ENCODE results near the gene UCKL1.

The UCKL1 gene

GRCh38 chr20:63970714-63971431, 14.7 kb upstream of the UCKL1 start:
- H2BK12ac ChIP-seq (ENCODE audit: low read length in 2 of 2) = no peak overlapping the region
- H2BK120ac ChIP-seq (ENCODE audit: low read depth, low read length) = no peak overlapping the region
- peaks cover 28% of the 10 kb centered on the region for H3K4me1 ChIP-seq (ENCODE audit: control insufficient read depth, insufficient read depth, low read depth, low read length)
- H2BK15ac ChIP-seq (ENCODE audit: low read depth, poor library complexity, severe bottlenecking) = no peak overlapping the region
- peak overlapping the region; percentile 88 for H4K8ac ChIP-seq (ENCODE audit: low read length)
- no peak overlapping the region for H3K4me2 ChIP-seq (ENCODE audit: low read length, poor library complexity, severe bottlenecking)
- no peak overlapping the region for H2BK5ac ChIP-seq (ENCODE audit: low read depth, low read length, poor library complexity, severe bottlenecking)
- 83% methylated on average over 5 of the region's 5 CpGs for WGBS
- H2AK5ac ChIP-seq (ENCODE audit: low read length, severe bottlenecking) = no peak overlapping the region
- H3K4me3 ChIP-seq (ENCODE audit: insufficient read depth in 1 of 2, low read depth in 1 of 2, low read length in 2 of 2) = peak overlapping the region in 1 of 2 experiments; percentile 90
- no peak overlapping the region for H3K18ac ChIP-seq (ENCODE audit: low read depth in 1 of 2, low read length in 2 of 2)
- H3K36me3 ChIP-seq (ENCODE audit: control insufficient read depth in 1 of 2, insufficient read depth in 2 of 2, low read depth in 1 of 2, low read length in 2 of 2) = peaks cover 23 to 41% of the 10 kb centered on the region in 2 experiments
- no peaks in the 10 kb centered on the region for H3K9me3 ChIP-seq (ENCODE audit: control insufficient read depth, low read length)
- H2AFZ ChIP-seq (ENCODE audit: low read depth, low read length) = no peak overlapping the region
- no peak overlapping the region for H3K14ac ChIP-seq (ENCODE audit: low read length in 2 of 2)
- no peak overlapping the region for H3K4ac ChIP-seq (ENCODE audit: low read depth in 1 of 2, low read length in 2 of 2)
- peaks cover 27% of the 10 kb centered on the region for H3K79me1 ChIP-seq (replicated peaks; ENCODE audit: low read length, poor library complexity, severe bottlenecking)
- no peaks in the 10 kb centered on the region for H3K27me3 ChIP-seq (ENCODE audit: control insufficient read depth in 1 of 2, insufficient read depth in 1 of 2, low read length in 2 of 2)
- no peak overlapping the region for H4K91ac ChIP-seq (ENCODE audit: low read length)
- H3K9ac ChIP-seq (ENCODE audit: low read length) = peak overlapping the region; percentile 88
- H3K23ac ChIP-seq (ENCODE audit: low read length in 2 of 2) = no peak overlapping the region
- no peak overlapping the region for H3K27ac ChIP-seq (ENCODE audit: low read length, poor library complexity, severe bottlenecking)
- no peak for DNase-seq

GRCh38 chr20:63969838-63970713, 13.9 kb upstream of the UCKL1 start, which contains the start of gene ZNF512B:
ZNF512B (minus strand) TSS chr20:63969930; CDS start chr20:63967950, 1,980 bp downstream.
- H4K91ac ChIP-seq (ENCODE audit: low read length) = peak within 1 kb of the TSS; percentile 80
- peak within 1 kb of the TSS; percentile 70 to 71 for H3K4ac ChIP-seq (ENCODE audit: low read depth in 1 of 2, low read length in 2 of 2)
- H3K27ac ChIP-seq (ENCODE audit: low read length, poor library complexity, severe bottlenecking) = no peak within 1 kb of the TSS
- H2AK5ac ChIP-seq (ENCODE audit: low read length, severe bottlenecking) = peak within 1 kb of the TSS; percentile 79
- no peaks in the 10 kb centered on the region for H3K27me3 ChIP-seq (ENCODE audit: control insufficient read depth in 1 of 2, insufficient read depth in 1 of 2, low read length in 2 of 2)
- peak within 1 kb of the TSS; percentile 55 for H2BK15ac ChIP-seq (ENCODE audit: low read depth, poor library complexity, severe bottlenecking)
- peaks cover 23 to 34% of the 10 kb centered on the region in 2 experiments for H3K36me3 ChIP-seq (ENCODE audit: control insufficient read depth in 1 of 2, insufficient read depth in 2 of 2, low read depth in 1 of 2, low read length in 2 of 2)
- H2BK5ac ChIP-seq (ENCODE audit: low read depth, low read length, poor library complexity, severe bottlenecking) = no peak within 1 kb of the TSS
- H2BK12ac ChIP-seq (ENCODE audit: low read length in 2 of 2) = no peak within 1 kb of the TSS
- H3K4me3 ChIP-seq (ENCODE audit: insufficient read depth in 1 of 2, low read depth in 1 of 2, low read length in 2 of 2) = peak within 1 kb of the TSS; percentile 80 to 90
- peak within 1 kb of the TSS; percentile 58 to 82 for H3K18ac ChIP-seq (ENCODE audit: low read depth in 1 of 2, low read length in 2 of 2)
- H4K8ac ChIP-seq (ENCODE audit: low read length) = peak within 1 kb of the TSS; percentile 88
- H2AFZ ChIP-seq (ENCODE audit: low read depth, low read length) = peak within 1 kb of the TSS; percentile 30
- H3K23ac ChIP-seq (ENCODE audit: low read length in 2 of 2) = no peak within 1 kb of the TSS
- H2BK120ac ChIP-seq (ENCODE audit: low read depth, low read length) = peak within 1 kb of the TSS; percentile 93
- H3K14ac ChIP-seq (ENCODE audit: low read length in 2 of 2) = peak within 1 kb of the TSS in 1 of 2 experiments; percentile 94
- H3K9me3 ChIP-seq (ENCODE audit: control insufficient read depth, low read length) = no peaks in the 10 kb centered on the region
- H3K4me1 ChIP-seq (ENCODE audit: control insufficient read depth, insufficient read depth, low read depth, low read length) = peaks cover 25% of the 10 kb centered on the region
- peak; percentile 57 for DNase-seq
- H3K79me1 ChIP-seq (replicated peaks; ENCODE audit: low read length, poor library complexity, severe bottlenecking) = peaks cover 23% of the 10 kb centered on the region
- peak within 1 kb of the TSS; percentile 89 for H3K4me2 ChIP-seq (ENCODE audit: low read length, poor library complexity, severe bottlenecking)
- H3K9ac ChIP-seq (ENCODE audit: low read length) = peak within 1 kb of the TSS; percentile 90
- 3% methylated on average over 30 of the region's 73 CpGs for WGBS

- Histone ChIP-seq H3K4ac (ENCODE audit: low read depth in 1 of 2, low read length in 2 of 2) (peak overlapping the region; percentile 43 to 71), H3K4me1 (ENCODE audit: control insufficient read depth, insufficient read depth, low read depth, low read length) (peaks cover 21% of the 10 kb centered on the region), H3K23ac (ENCODE audit: low read length in 2 of 2) (no peak overlapping the region), H2BK15ac (ENCODE audit: low read depth, poor library complexity, severe bottlenecking) (peak overlapping the region; percentile 55), H3K27me3 (ENCODE audit: control insufficient read depth in 1 of 2, insufficient read depth in 1 of 2, low read length in 2 of 2) (no peaks in the 10 kb centered on the region), H3K4me2 (ENCODE audit: low read length, poor library complexity, severe bottlenecking) (peak overlapping the region; percentile 85), H4K8ac (ENCODE audit: low read length) (peak overlapping the region; percentile 54), H3K9ac (ENCODE audit: low read length) (peak overlapping the region; percentile 90), H3K9me3 (ENCODE audit: control insufficient read depth, low read length) (no peaks in the 10 kb centered on the region), H2BK120ac (ENCODE audit: low read depth, low read length) (peak overlapping the region; percentile 93), H3K36me3 (ENCODE audit: control insufficient read depth in 1 of 2, insufficient read depth in 2 of 2, low read depth in 1 of 2, low read length in 2 of 2) (peaks cover 23 to 36% of the 10 kb centered on the region in 2 experiments), H3K79me1 (replicated peaks; ENCODE audit: low read length, poor library complexity, severe bottlenecking) (peaks cover 23% of the 10 kb centered on the region), H3K27ac (ENCODE audit: low read length, poor library complexity, severe bottlenecking) (no peak overlapping the region), H3K14ac (ENCODE audit: low read length in 2 of 2) (peak overlapping the region in 1 of 2 experiments; percentile 76), H2AFZ (ENCODE audit: low read depth, low read length) (peak overlapping the region; percentile 8), H3K18ac (ENCODE audit: low read depth in 1 of 2, low read length in 2 of 2) (peak overlapping the region in 1 of 2 experiments; percentile 74), H4K91ac (ENCODE audit: low read length) (peak overlapping the region; percentile 80), H2AK5ac (ENCODE audit: low read length, severe bottlenecking) (peak overlapping the region; percentile 79), H2BK12ac (ENCODE audit: low read length in 2 of 2) (no peak overlapping the region), H3K4me3 (ENCODE audit: insufficient read depth in 1 of 2, low read depth in 1 of 2, low read length in 2 of 2) (peak overlapping the region; percentile 80 to 83), H2BK5ac (ENCODE audit: low read depth, low read length, poor library complexity, severe bottlenecking) (no peak overlapping the region)
- DNase-seq = no peak
- WGBS = 7% methylated on average over 21 of the region's 70 CpGs
These were observed 12.9 kb upstream of the UCKL1 start for GRCh38 chr20:63968928-63969760.

All from mesenchymal stem cell (in vitro differentiated cells and primary cell).